HEK293 (cell line): ENCODE data around the gene RRP15.

Source experiments
- EGR2 ChIP-seq: fragments of 450-650 bp; formaldehyde crosslinking; IDR thresholded peaks from 2 replicates; pipeline ENCODE4 v1.5.1; 2016; ENCODE audit warnings: low read depth, missing biosample characterization, missing genetic modification characterization
- HOXC10 ChIP-seq: sonication (generic); formaldehyde crosslinking; IDR thresholded peaks from 2 replicates; pipeline ENCODE4 v1.8.1; 2023; ENCODE audit warnings: mild to moderate bottlenecking, missing genetic modification reagents
- IKZF3 ChIP-seq: fragments of 450-650 bp; IDR thresholded peaks from 2 replicates; pipeline ENCODE4 v1.5.0; 2018; ENCODE audit warnings: missing biosample characterization, mild to moderate bottlenecking, missing genetic modification characterization, moderate library complexity
- INSM2 ChIP-seq: fragments of 450-650 bp; formaldehyde crosslinking; IDR thresholded peaks from 2 replicates; pipeline ENCODE4 v1.5.1; 2016; ENCODE audit warnings: missing biosample characterization, missing genetic modification characterization
- KLF8 ChIP-seq: fragments of 450-650 bp; formaldehyde crosslinking; IDR thresholded peaks from 2 replicates; pipeline ENCODE4 v1.5.1; 2016; ENCODE audit warnings: missing biosample characterization, missing genetic modification characterization
- MYNN ChIP-seq: fragments of 450-650 bp; formaldehyde crosslinking; IDR thresholded peaks from 2 replicates; pipeline ENCODE4 v1.5.1; 2016; ENCODE audit warnings: missing biosample characterization, missing genetic modification characterization, borderline replicate concordance
- PATZ1 ChIP-seq: fragments of 450-650 bp; formaldehyde crosslinking; IDR thresholded peaks from 2 replicates; pipeline ENCODE4 v1.5.1; 2016; ENCODE audit warnings: missing biosample characterization, missing genetic modification characterization
- REPIN1 ChIP-seq: fragments of 450-650 bp; formaldehyde crosslinking; IDR thresholded peaks from 2 replicates; pipeline ENCODE4 v1.5.1; 2017; ENCODE audit warnings: missing biosample characterization, missing genetic modification characterization, low read depth
- TRIM28 ChIP-seq: IDR thresholded peaks from 2 replicates; pipeline ENCODE4 v1.6.1; 2011; ENCODE audit warnings: low read length, control low read depth, borderline replicate concordance
- YY2 ChIP-seq: fragments of 450-650 bp; formaldehyde crosslinking; IDR thresholded peaks from 2 replicates; pipeline ENCODE4 v1.5.1; 2016; ENCODE audit warnings: missing biosample characterization, missing genetic modification characterization
- ZBTB1 ChIP-seq: fragments of 450-650 bp; formaldehyde crosslinking; IDR thresholded peaks from 2 replicates; pipeline ENCODE4 v1.5.1; 2016; ENCODE audit warnings: missing biosample characterization, missing genetic modification characterization
- ZBTB44 ChIP-seq: fragments of 450-650 bp; IDR thresholded peaks from 2 replicates; pipeline ENCODE4 v1.5.1; 2018; ENCODE audit warnings: missing biosample characterization, mild to moderate bottlenecking, missing genetic modification characterization
- ZBTB48 ChIP-seq: fragments of 450-650 bp; formaldehyde crosslinking; IDR thresholded peaks from 2 replicates; pipeline ENCODE4 v1.5.1; 2016; ENCODE audit warnings: missing biosample characterization, missing genetic modification characterization
- ZEB2 ChIP-seq: fragments of 450-650 bp; formaldehyde crosslinking; IDR thresholded peaks from 2 replicates; pipeline ENCODE4 v1.5.1; 2016; ENCODE audit warnings: missing biosample characterization, missing genetic modification characterization
- ZNF10 ChIP-seq: fragments of 450-650 bp; formaldehyde crosslinking; IDR thresholded peaks from 2 replicates; pipeline ENCODE4 v1.5.1; 2017; ENCODE audit warnings: missing biosample characterization, missing genetic modification characterization
- ZNF114 ChIP-seq: fragments of 450-650 bp; formaldehyde crosslinking; IDR thresholded peaks from 2 replicates; pipeline ENCODE4 v1.5.0; 2017; ENCODE audit warnings: missing biosample characterization, missing genetic modification characterization
- ZNF140 ChIP-seq: fragments of 450-650 bp; formaldehyde crosslinking; IDR thresholded peaks from 2 replicates; pipeline ENCODE4 v1.5.1; 2016; ENCODE audit warnings: missing biosample characterization, missing genetic modification characterization
- ZNF157 ChIP-seq: fragments of 450-650 bp; formaldehyde crosslinking; IDR thresholded peaks from 2 replicates; pipeline ENCODE4 v1.5.1; 2016; ENCODE audit warnings: missing biosample characterization, missing genetic modification characterization
- ZNF169 ChIP-seq: fragments of 450-650 bp; formaldehyde crosslinking; IDR thresholded peaks from 2 replicates; pipeline ENCODE4 v1.5.1; 2016; ENCODE audit warnings: missing biosample characterization, missing genetic modification characterization
- ZNF202 ChIP-seq: fragments of 450-650 bp; formaldehyde crosslinking; IDR thresholded peaks from 2 replicates; pipeline ENCODE4 v1.5.1; 2016; ENCODE audit warnings: missing biosample characterization, missing genetic modification characterization, borderline replicate concordance
- ZNF223 ChIP-seq: fragments of 450-650 bp; formaldehyde crosslinking; IDR thresholded peaks from 2 replicates; pipeline ENCODE4 v1.5.1; 2016; ENCODE audit warnings: missing biosample characterization, missing genetic modification characterization
- ZNF274 ChIP-seq, 2 experiments: fragments of 200-500 bp in 1 of 2; fragments of 450-650 bp in 1 of 2; sonication (Bioruptor generic) in 1 of 2; formaldehyde crosslinking in 1 of 2; IDR thresholded peaks; 2 replicates each; pipeline versions ENCODE4 v1.5.1 to v1.6.1; 2014 to 2016; ENCODE audit warnings: borderline replicate concordance in 1 of 2, inconsistent platforms in 1 of 2, low read length in 1 of 2, missing biosample characterization in 1 of 2, missing genetic modification characterization in 1 of 2
- ZNF350 ChIP-seq: fragments of 450-650 bp; formaldehyde crosslinking; IDR thresholded peaks from 2 replicates; pipeline ENCODE4 v1.5.0; 2017; ENCODE audit warnings: missing biosample characterization, mild to moderate bottlenecking, missing genetic modification characterization
- ZNF423 ChIP-seq: fragments of 450-650 bp; formaldehyde crosslinking; IDR thresholded peaks from 2 replicates; pipeline ENCODE4 v1.5.1; 2016; ENCODE audit warnings: missing biosample characterization, missing genetic modification characterization
- ZNF426 ChIP-seq: fragments of 450-650 bp; formaldehyde crosslinking; IDR thresholded peaks from 2 replicates; pipeline ENCODE4 v1.5.1; 2017; ENCODE audit warnings: missing biosample characterization, missing genetic modification characterization, mild to moderate bottlenecking, inconsistent platforms, moderate library complexity
- ZNF449 ChIP-seq: fragments of 450-650 bp; formaldehyde crosslinking; IDR thresholded peaks from 2 replicates; pipeline ENCODE4 v1.5.1; 2017; ENCODE audit warnings: missing biosample characterization, mild to moderate bottlenecking, missing genetic modification characterization, moderate library complexity
- ZNF510 ChIP-seq: fragments of 450-650 bp; formaldehyde crosslinking; IDR thresholded peaks from 2 replicates; pipeline ENCODE4 v1.5.1; 2018; ENCODE audit warnings: mild to moderate bottlenecking, missing genetic modification characterization, missing biosample characterization; ENCODE audit not compliant: insufficient replicate concordance
- ZNF623 ChIP-seq: fragments of 450-650 bp; formaldehyde crosslinking; IDR thresholded peaks from 2 replicates; pipeline ENCODE4 v1.5.1; 2016; ENCODE audit warnings: missing biosample characterization, missing genetic modification characterization
- ZNF654 ChIP-seq: fragments of 450-650 bp; formaldehyde crosslinking; IDR thresholded peaks from 2 replicates; pipeline ENCODE4 v1.5.1; 2016; ENCODE audit warnings: low read depth, missing biosample characterization, missing genetic modification characterization
- ZNF660 ChIP-seq: fragments of 450-650 bp; IDR thresholded peaks from 2 replicates; pipeline ENCODE4 v1.5.1; 2018; ENCODE audit warnings: missing biosample characterization, mild to moderate bottlenecking, missing genetic modification characterization
- ZNF707 ChIP-seq: fragments of 450-650 bp; formaldehyde crosslinking; IDR thresholded peaks from 2 replicates; pipeline ENCODE4 v1.5.1; 2016; ENCODE audit warnings: missing biosample characterization, missing genetic modification characterization
- ZNF768 ChIP-seq: fragments of 450-650 bp; formaldehyde crosslinking; IDR thresholded peaks from 2 replicates; pipeline ENCODE4 v1.5.1; 2018; ENCODE audit warnings: missing biosample characterization, mild to moderate bottlenecking, missing genetic modification characterization
- ZSCAN18 ChIP-seq: fragments of 450-650 bp; formaldehyde crosslinking; IDR thresholded peaks from 2 replicates; pipeline ENCODE4 v1.5.1; 2016; ENCODE audit warnings: missing biosample characterization, missing genetic modification characterization

RRP15 gene

GRCh38 chr1:218284917-218285635 is at the start of gene RRP15 (continued):
- no peak for TF ChIP-seq ZNF274 (IDR thresholded peaks at IDR 0.05; ENCODE audit: low read length)
- TF ChIP-seq ZNF274 (tag by site-specific recombination; IDR thresholded peaks at IDR 0.05; ENCODE audit: borderline replicate concordance): no peak
- 0 out of 2 replicates have a peak, but pooled peaks have one; percentile 7 for TF ChIP-seq ZNF423 (tag by site-specific recombination)
- no peak for TF ChIP-seq ZNF140 (tag by site-specific recombination)
- no peak for TF ChIP-seq ZNF223 (tag by site-specific recombination)
- TF ChIP-seq ZNF510: no peak
- peak; percentile 82 for TF ChIP-seq INSM2 (tag by site-specific recombination)
- TF ChIP-seq ZNF169 (tag by site-specific recombination): no peak
- peak; percentile 98 for TF ChIP-seq YY2
- TF ChIP-seq ZNF654 (tag by site-specific recombination): no peak
- TF ChIP-seq REPIN1 (tag by site-specific recombination): 0 out of 2 replicates have a peak, but pooled peaks have one; percentile 72
- TF ChIP-seq ZNF426 (tag by site-specific recombination): no peak
- TF ChIP-seq ZSCAN18 (tag by site-specific recombination): peak; percentile 69
- peak; percentile 28; the same call in 1 of the 2 replicates for TF ChIP-seq ZBTB1
- TF ChIP-seq EGR2 (tag by site-specific recombination): no peak
- TF ChIP-seq ZNF10 (tag by site-specific recombination): no peak
- peak; percentile 85; the same call in 1 of the 2 replicates for TF ChIP-seq ZEB2 (tag by site-specific recombination)
- no peak for TF ChIP-seq ZNF768
- TF ChIP-seq ZNF114 (tag by site-specific recombination): no peak
- TF ChIP-seq ZBTB48: no peak
- TF ChIP-seq ZNF660: peak; percentile 97
- TF ChIP-seq ZNF707: no peak
- TF ChIP-seq HOXC10 (CRISPR knock-in tag): no peak
- TF ChIP-seq ZNF449 (tag by site-specific recombination): peak; percentile 57; the same call in 1 of the 2 replicates
- TF ChIP-seq ZNF623 (tag by site-specific recombination): 0 out of 2 replicates have a peak, but pooled peaks have one; percentile 24
- TF ChIP-seq IKZF3: no peak
- no peak for TF ChIP-seq ZBTB44 (tag by site-specific recombination)
- no peak for TF ChIP-seq TRIM28
- TF ChIP-seq PATZ1 (tag by site-specific recombination): peak; percentile 38; the same call in 1 of the 2 replicates
- no peak for TF ChIP-seq ZNF350 (tag by site-specific recombination)
- TF ChIP-seq KLF8 (tag by site-specific recombination): peak; percentile 96
- TF ChIP-seq ZNF202 (tag by site-specific recombination): no peak
- no peak for TF ChIP-seq ZNF157 (tag by site-specific recombination)
- TF ChIP-seq MYNN: no peak
